HEK293 (cell line): ENCODE measurements around the gene ARHGAP26.

Source experiments
- CTCF ChIA-PET: fragments of 350-600 bp; formaldehyde crosslinking; extraction: SDS; loops from one replicate; lab custom pipeline; 2021; ENCODE audit warnings: antibody characterized with exemption; lab: Yijun Ruan, JAX
- POLR2A ChIA-PET: fragments of 300-600 bp; formaldehyde crosslinking; extraction: SDS; loops from one replicate; lab custom pipeline; 2020; ENCODE audit warnings: antibody characterized with exemption, inconsistent platforms; lab: Yijun Ruan, JAX
- H3K27ac ChIP-seq: fragments of 200-500 bp; sonication (Bioruptor generic); 2 replicates; pipeline ENCODE4 v1.5.1; 2014; ENCODE audit warnings: low read depth, low read length, control low read depth, inconsistent platforms; ENCODE audit errors: extremely low read depth
- H3K36me3 ChIP-seq, 2 experiments: fragments of 200-500 bp in 1 of 2; sonication (Bioruptor generic) in 1 of 2; 1 replicate in 1 of 2; 2 replicates in 1 of 2; pipeline ENCODE4 v1.5.1; 2014 to 2017; ENCODE audit warnings: inconsistent platforms in 2 of 2, low read length in 2 of 2; ENCODE audit not compliant: control insufficient read depth in 2 of 2, insufficient read depth in 1 of 2
- H3K4me1 ChIP-seq: fragments of 200-500 bp; sonication (Bioruptor generic); 2 replicates; pipeline ENCODE4 v1.5.1; 2014; ENCODE audit warnings: mild to moderate bottlenecking, low read length, inconsistent platforms; ENCODE audit not compliant: control insufficient read depth, insufficient read depth
- H3K4me3 ChIP-seq: 2 replicates; pipeline ENCODE4 v1.5.1; 2011; ENCODE audit warnings: low read depth, mild to moderate bottlenecking, control low read depth, low read length, moderate library complexity
- H3K9me3 ChIP-seq: fragments of 200-500 bp; sonication (Bioruptor generic); 2 replicates; pipeline ENCODE4 v1.5.1; 2014; ENCODE audit warnings: low read depth, low read length, inconsistent platforms; ENCODE audit not compliant: control insufficient read depth, insufficient read depth
- BCL11A ChIP-seq: fragments of 450-650 bp; formaldehyde crosslinking; IDR thresholded peaks from 2 replicates; pipeline ENCODE4 v1.5.1; 2016; ENCODE audit warnings: low read depth, missing biosample characterization, missing genetic modification characterization
- BCL11B ChIP-seq: fragments of 450-650 bp; formaldehyde crosslinking; IDR thresholded peaks from 2 replicates; pipeline ENCODE4 v1.5.1; 2016; ENCODE audit warnings: low read depth, missing biosample characterization, missing genetic modification characterization
- BCL6B ChIP-seq: fragments of 450-650 bp; formaldehyde crosslinking; IDR thresholded peaks from 2 replicates; pipeline ENCODE4 v1.5.1; 2017; ENCODE audit warnings: missing biosample characterization, missing genetic modification characterization
- OSR2 ChIP-seq: fragments of 450-650 bp; formaldehyde crosslinking; IDR thresholded peaks from 2 replicates; pipeline ENCODE4 v1.5.1; 2016; ENCODE audit warnings: missing biosample characterization, missing genetic modification characterization
- PRDM1 ChIP-seq: fragments of 450-650 bp; formaldehyde crosslinking; IDR thresholded peaks from 2 replicates; pipeline ENCODE4; 2016; ENCODE audit warnings: missing biosample characterization, missing genetic modification characterization
- REST ChIP-seq: fragments of 450-650 bp; formaldehyde crosslinking; IDR thresholded peaks from 2 replicates; pipeline ENCODE4 v1.5.1; 2016; ENCODE audit warnings: missing biosample characterization, missing genetic modification characterization
- SCRT2 ChIP-seq: fragments of 450-650 bp; formaldehyde crosslinking; IDR thresholded peaks from 2 replicates; pipeline ENCODE4 v1.5.1; 2016; ENCODE audit warnings: missing biosample characterization, missing genetic modification characterization
- SETDB1 ChIP-seq: IDR thresholded peaks from one replicate; pipeline ENCODE4 v1.6.1; 2017; ENCODE audit warnings: mild to moderate bottlenecking, low read length, moderate library complexity, mixed read lengths; ENCODE audit not compliant: insufficient read length
- TCF7L2 ChIP-seq: IDR thresholded peaks from 2 replicates; pipeline ENCODE4 v1.6.1; 2011; ENCODE audit warnings: low read depth, mild to moderate bottlenecking, inconsistent platforms, low read length, moderate library complexity, borderline replicate concordance
- ZBTB21 ChIP-seq: fragments of 450-650 bp; formaldehyde crosslinking; IDR thresholded peaks from 2 replicates; pipeline ENCODE4 v1.5.1; 2017; ENCODE audit warnings: missing biosample characterization, missing genetic modification characterization
- ZNF114 ChIP-seq: fragments of 450-650 bp; formaldehyde crosslinking; IDR thresholded peaks from 2 replicates; pipeline ENCODE4 v1.5.0; 2017; ENCODE audit warnings: missing biosample characterization, missing genetic modification characterization
- ZNF155 ChIP-seq: fragments of 450-650 bp; formaldehyde crosslinking; IDR thresholded peaks from 2 replicates; pipeline ENCODE4 v1.5.1; 2016; ENCODE audit warnings: missing biosample characterization, missing genetic modification characterization
- ZNF184 ChIP-seq: fragments of 450-650 bp; IDR thresholded peaks from 2 replicates; pipeline ENCODE4 v1.5.1; 2018; ENCODE audit warnings: missing biosample characterization, mild to moderate bottlenecking, missing genetic modification characterization
- ZNF2 ChIP-seq: fragments of 450-650 bp; formaldehyde crosslinking; IDR thresholded peaks from 2 replicates; pipeline ENCODE4 v1.5.1; 2016; ENCODE audit warnings: missing biosample characterization, missing genetic modification characterization
- ZNF394 ChIP-seq: fragments of 450-650 bp; formaldehyde crosslinking; IDR thresholded peaks from 2 replicates; pipeline ENCODE4 v1.5.1; 2016; ENCODE audit warnings: missing biosample characterization, missing genetic modification characterization, mild to moderate bottlenecking, moderate library complexity, borderline replicate concordance
- ZNF398 ChIP-seq: fragments of 450-650 bp; formaldehyde crosslinking; IDR thresholded peaks from 2 replicates; pipeline ENCODE4 v1.5.1; 2017; ENCODE audit warnings: missing biosample characterization, missing genetic modification characterization
- ZNF433 ChIP-seq: fragments of 450-650 bp; formaldehyde crosslinking; IDR thresholded peaks from 2 replicates; pipeline ENCODE4 v1.5.1; 2016; ENCODE audit warnings: missing biosample characterization, missing genetic modification characterization, low read depth
- ZNF571 ChIP-seq: fragments of 450-650 bp; formaldehyde crosslinking; IDR thresholded peaks from 2 replicates; pipeline ENCODE4 v1.5.0; 2017; ENCODE audit warnings: missing biosample characterization, missing genetic modification characterization
- ZNF623 ChIP-seq: fragments of 450-650 bp; formaldehyde crosslinking; IDR thresholded peaks from 2 replicates; pipeline ENCODE4 v1.5.1; 2016; ENCODE audit warnings: missing biosample characterization, missing genetic modification characterization
- ZNF629 ChIP-seq: fragments of 450-650 bp; formaldehyde crosslinking; IDR thresholded peaks from 2 replicates; pipeline ENCODE4 v1.5.1; 2017; ENCODE audit warnings: missing biosample characterization, missing genetic modification characterization
- ZNF639 ChIP-seq: fragments of 450-650 bp; formaldehyde crosslinking; IDR thresholded peaks from 2 replicates; pipeline ENCODE4 v1.5.1; 2016; ENCODE audit warnings: missing biosample characterization, missing genetic modification characterization
- ZNF660 ChIP-seq: fragments of 450-650 bp; IDR thresholded peaks from 2 replicates; pipeline ENCODE4 v1.5.1; 2018; ENCODE audit warnings: missing biosample characterization, mild to moderate bottlenecking, missing genetic modification characterization
- ZNF830 ChIP-seq: fragments of 450-650 bp; IDR thresholded peaks from 2 replicates; pipeline ENCODE4 v1.5.0; 2018; ENCODE audit warnings: missing biosample characterization, missing genetic modification characterization, low read depth, mild to moderate bottlenecking, moderate library complexity
- ZSCAN23 ChIP-seq: fragments of 450-650 bp; formaldehyde crosslinking; IDR thresholded peaks from 2 replicates; pipeline ENCODE4 v1.5.1; 2016; ENCODE audit warnings: missing biosample characterization, missing genetic modification characterization
- TF ChIP-seq, protein P1 (sequence below): fragments of 450-650 bp; formaldehyde crosslinking; IDR thresholded peaks from 2 replicates; pipeline ENCODE4 v1.5.1; 2016; ENCODE audit warnings: missing biosample characterization, missing genetic modification characterization, borderline replicate concordance

Gene ARHGAP26

DNA sequence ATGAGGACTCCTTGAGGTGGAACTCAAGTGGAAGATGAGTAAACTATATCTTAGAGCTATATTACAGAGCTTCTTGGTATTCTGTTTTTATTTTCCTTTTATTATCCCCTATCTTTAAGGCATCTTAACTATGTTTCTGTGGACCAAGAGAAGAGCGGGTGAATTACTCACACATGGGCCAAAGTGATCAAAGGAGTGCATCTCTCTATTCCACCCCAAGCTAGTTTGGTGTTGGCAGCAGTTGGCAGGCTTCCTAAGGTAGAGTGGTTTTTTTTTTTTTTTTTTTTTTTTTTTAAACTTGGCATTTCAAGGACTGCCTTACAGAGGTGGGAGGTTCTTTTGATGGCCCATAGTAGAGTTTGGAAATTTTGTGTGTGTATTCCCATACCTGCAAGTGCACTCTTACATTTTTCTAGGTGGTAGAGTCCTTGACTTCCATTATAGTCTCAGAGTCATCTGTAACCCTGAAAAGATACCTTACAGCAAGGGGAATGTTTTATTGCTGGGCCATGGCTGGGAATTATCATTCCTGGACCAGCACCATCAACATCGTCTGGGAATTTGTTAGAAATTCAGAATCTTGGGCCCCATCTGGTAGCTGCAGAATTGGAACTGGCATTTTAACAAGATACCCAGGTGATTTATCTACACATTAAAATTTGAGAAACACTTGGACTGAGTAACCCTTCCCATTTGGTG lies 51.0 kb downstream of the ARHGAP26 start (continued):
- no peak for TF ChIP-seq ZNF639 (tag by site-specific recombination)
- peak; percentile 90 for TF ChIP-seq SETDB1
- TF ChIP-seq ZNF114 (tag by site-specific recombination) = no peak
- no peak for TF ChIP-seq ZNF830 (tag by site-specific recombination)

DNA sequence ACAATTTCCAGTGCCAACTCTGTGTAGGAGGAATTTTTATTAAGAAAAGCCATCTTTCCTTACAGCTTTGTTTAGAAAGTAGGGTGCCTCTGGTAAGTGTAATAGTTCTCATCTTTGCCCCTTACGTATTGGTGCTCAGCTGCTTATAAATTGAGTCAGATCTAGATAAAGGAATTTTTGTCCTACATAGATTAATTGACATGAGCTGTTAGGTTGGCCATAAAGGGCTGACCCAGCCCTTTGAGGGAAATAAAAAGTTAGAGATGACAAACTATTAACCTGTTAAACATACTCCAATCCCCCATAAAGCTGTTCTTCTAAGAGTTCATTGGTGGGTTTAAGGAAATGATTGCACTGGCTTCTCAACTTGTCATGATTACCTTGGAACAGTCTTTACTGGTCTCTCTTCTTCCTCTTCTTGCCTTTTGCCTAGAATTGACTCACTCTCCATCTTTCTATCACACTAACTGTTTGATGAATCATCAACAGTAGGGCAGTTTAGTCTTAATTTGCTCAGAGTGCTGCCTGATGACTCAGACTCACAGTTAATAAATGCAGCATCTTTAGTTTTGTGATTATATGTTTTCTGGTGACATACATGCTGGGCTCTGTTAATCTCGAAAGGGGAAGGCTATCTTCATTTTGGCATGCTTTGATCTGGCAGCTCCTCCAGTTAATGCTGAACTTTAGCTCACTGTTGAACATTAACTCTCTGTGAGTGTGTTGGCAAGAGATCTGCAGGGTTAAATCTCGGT lies 51.7 kb downstream of the ARHGAP26 start:
- H3K4me1 ChIP-seq = peaks cover 32% of the 10 kb centered on the region
- POLR2A ChIA-PET = no interaction called here
- H3K9me3 ChIP-seq = no peaks in the 10 kb centered on the region
- no peaks in the 10 kb centered on the region for H3K36me3 ChIP-seq
- H3K27ac ChIP-seq = no peak overlapping the region
- CTCF ChIA-PET = interaction anchor here (0.6 to 2.5 kb wide), 3 partner anchors 39 to 464 kb away, joined by 3 to 9 read pairs (median 3); no protein-coding TSS in a partner anchor
- H3K4me3 ChIP-seq = no peak overlapping the region
- TF ChIP-seq ZNF2 (tag by site-specific recombination) = no peak
- TF ChIP-seq, protein P1, sequence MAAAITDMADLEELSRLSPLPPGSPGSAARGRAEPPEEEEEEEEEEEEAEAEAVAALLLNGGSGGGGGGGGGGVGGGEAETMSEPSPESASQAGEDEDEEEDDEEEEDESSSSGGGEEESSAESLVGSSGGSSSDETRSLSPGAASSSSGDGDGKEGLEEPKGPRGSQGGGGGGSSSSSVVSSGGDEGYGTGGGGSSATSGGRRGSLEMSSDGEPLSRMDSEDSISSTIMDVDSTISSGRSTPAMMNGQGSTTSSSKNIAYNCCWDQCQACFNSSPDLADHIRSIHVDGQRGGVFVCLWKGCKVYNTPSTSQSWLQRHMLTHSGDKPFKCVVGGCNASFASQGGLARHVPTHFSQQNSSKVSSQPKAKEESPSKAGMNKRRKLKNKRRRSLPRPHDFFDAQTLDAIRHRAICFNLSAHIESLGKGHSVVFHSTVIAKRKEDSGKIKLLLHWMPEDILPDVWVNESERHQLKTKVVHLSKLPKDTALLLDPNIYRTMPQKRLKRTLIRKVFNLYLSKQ = no peak
- TF ChIP-seq ZNF433 (tag by site-specific recombination) = no peak
- TF ChIP-seq TCF7L2 = no peak
- TF ChIP-seq ZNF623 (tag by site-specific recombination) = no peak
- TF ChIP-seq ZNF394 (tag by site-specific recombination) = peak; percentile 50; the same call in 1 of the 2 replicates
- TF ChIP-seq BCL11B = no peak
- TF ChIP-seq PRDM1 (tag by site-specific recombination) = peak; percentile 73
- TF ChIP-seq ZNF660 (tag by site-specific recombination) = peak; percentile 94
- TF ChIP-seq ZNF629 (tag by site-specific recombination) = peak; percentile 81
- TF ChIP-seq ZNF184 (tag by site-specific recombination) = peak; percentile 92
- TF ChIP-seq BCL6B (tag by site-specific recombination) = no peak
- no peak for TF ChIP-seq REST (tag by site-specific recombination)
- peak; percentile 50; the same call in 1 of the 2 replicates for TF ChIP-seq ZBTB21 (tag by site-specific recombination)
- peak; percentile 88 for TF ChIP-seq OSR2 (tag by site-specific recombination)
- peak; percentile 67 for TF ChIP-seq SCRT2 (tag by site-specific recombination)
- peak; percentile 43 for TF ChIP-seq ZNF398
- TF ChIP-seq BCL11A (tag by site-specific recombination) = peak; percentile 55; the same call in 1 of the 2 replicates
- no peak for TF ChIP-seq ZNF571 (tag by site-specific recombination)
- 0 out of 2 replicates have a peak, but pooled peaks have one; percentile 47 for TF ChIP-seq ZNF155
- TF ChIP-seq ZSCAN23 (tag by site-specific recombination) = peak; percentile 64
